Measurements from ENCODE around the gene CACNA1B. TPM values are rescaled to one million over a fixed set of nuclear protein-coding genes. Genes with fewer than 3 reads are reported as not detected.

Gene CACNA1B
- total RNA-seq, 1 experiment from 2014 or later: 7.8 TPM

DNA sequence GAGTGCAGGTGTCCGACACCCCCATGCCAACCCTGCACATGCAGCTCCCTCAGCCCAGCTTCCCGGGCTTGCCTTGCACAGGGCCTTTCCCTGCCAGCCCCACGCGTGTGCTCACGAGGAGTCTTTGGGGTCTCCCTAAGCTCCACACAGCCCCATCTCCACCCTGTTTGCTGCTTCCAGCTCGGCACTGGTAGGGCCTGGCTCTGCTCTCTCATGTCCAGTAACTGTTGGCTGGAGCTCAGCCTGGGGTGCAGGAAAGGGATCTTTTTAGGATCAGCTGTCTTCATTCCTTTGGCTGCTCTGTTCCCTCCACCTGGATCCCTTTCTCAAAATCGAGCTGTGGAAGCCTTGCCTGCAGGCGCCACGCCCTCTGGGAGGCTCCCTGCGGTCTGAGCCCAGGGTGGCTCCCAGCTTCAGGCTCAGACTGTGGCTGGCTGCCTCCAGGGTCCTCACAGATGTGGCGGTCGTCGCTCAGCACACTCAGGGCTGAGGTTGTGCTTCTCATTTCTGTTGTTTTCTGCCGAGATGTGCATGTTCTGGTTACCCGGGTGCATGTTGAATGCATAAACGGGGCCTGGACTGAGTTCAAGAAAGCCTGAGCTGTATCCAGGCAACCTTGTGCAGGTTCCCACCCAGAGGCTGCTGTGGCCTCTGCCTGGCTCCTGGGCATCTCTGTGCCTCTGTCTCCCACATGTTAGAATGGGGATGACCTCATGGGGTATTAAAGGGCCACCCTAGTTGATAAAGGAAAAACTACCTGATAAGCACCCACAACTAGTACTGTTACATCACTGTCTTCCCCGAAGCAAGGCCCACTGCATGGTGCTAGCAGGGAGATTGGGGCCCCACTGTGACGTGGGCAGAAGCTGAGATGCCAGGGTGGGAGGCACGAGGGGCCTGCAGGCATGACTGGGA is 4.3 kb downstream of the CACNA1B start:
- Histone ChIP-seq H3K4ac (ENCODE audit: low read depth, low read length) (no peak overlapping the region), H4K8ac (replicated peaks; ENCODE audit: insufficient read length, low read depth, low read length) (no peak overlapping the region), H3K79me2 (ENCODE audit: insufficient read depth, low read length) (no peaks in the 10 kb centered on the region), H2AFZ (ENCODE audit: low read length) (no peak overlapping the region), H2BK5ac (ENCODE audit: insufficient read length, low read length) (no peak overlapping the region), H2BK15ac (ENCODE audit: low read depth, low read length) (no peak overlapping the region), H3K18ac (ENCODE audit: insufficient read length, low read depth, low read length) (no peak overlapping the region), H3T11ph (ENCODE audit: low read length) (no peak overlapping the region), H3K9me3 (ENCODE audit: control insufficient read depth, low read depth, low read length) (no peaks in the 10 kb centered on the region), H3K14ac (ENCODE audit: insufficient read depth, low read length) (no peak overlapping the region), H2BK12ac (ENCODE audit: insufficient read length, low read depth, low read length) (no peak overlapping the region), H3K4me2 (ENCODE audit: insufficient read depth, insufficient read length, low read length) (no peak overlapping the region), H4K20me1 (ENCODE audit: control insufficient read depth, insufficient read depth, insufficient read length) (no peaks in the 10 kb centered on the region), H3K23ac (ENCODE audit: insufficient read length, low read depth, low read length) (no peak overlapping the region), H3K79me1 (ENCODE audit: insufficient read depth, low read depth, low read length, poor library complexity, severe bottlenecking) (no peaks in the 10 kb centered on the region), H3K4me1 (ENCODE audit: insufficient read depth, low read length) (no peaks in the 10 kb centered on the region), H2BK20ac (ENCODE audit: low read depth, low read length, poor library complexity, severe bottlenecking) (no peak overlapping the region), H3K27me3 (ENCODE audit: insufficient read depth, low read length) (no peaks in the 10 kb centered on the region), H2BK120ac (ENCODE audit: low read depth, low read length, poor library complexity, severe bottlenecking) (no peak overlapping the region), H4K91ac (ENCODE audit: insufficient read length, low read depth, low read length) (no peak overlapping the region), H4K5ac (ENCODE audit: insufficient read length, low read depth, low read length) (no peak overlapping the region), H3K27ac (ENCODE audit: insufficient read length, low read depth, low read length) (no peak overlapping the region), H3K23me2 (ENCODE audit: insufficient read length, low read depth, low read length, poor library complexity, severe bottlenecking) (no peaks in the 10 kb centered on the region), H2AK5ac (ENCODE audit: insufficient read length, low read length) (no peak overlapping the region), H3K56ac (ENCODE audit: insufficient read length, low read depth, low read length) (no peak overlapping the region), H3K9ac (ENCODE audit: extremely low read depth, insufficient read length, low read length) (no peak overlapping the region)
- Mint-ChIP-seq H3K36me3 (ENCODE audit: insufficient read depth in 1 of 3, low read depth in 3 of 3) (peaks cover 6 to 29% (median 18%) of the 10 kb centered on the region in 3 experiments), H3K27me3 (ENCODE audit: low read depth) (peaks cover 2% of the 10 kb centered on the region), H3K4me3 (no peak overlapping the region), H3K4me1 (no peaks in the 10 kb centered on the region), H3K27ac (no peak overlapping the region; a peak in 1 of 7 replicates), H3K9me3 (no peaks in the 10 kb centered on the region)
- no peak for DNase-seq
- WGBS (ENCODE audit: extremely low coverage, insufficient read length, low lambda C conversion rate): no CpG with 5 or more reads among the region's 19 CpGs
- TF ChIP-seq, protein P1, sequence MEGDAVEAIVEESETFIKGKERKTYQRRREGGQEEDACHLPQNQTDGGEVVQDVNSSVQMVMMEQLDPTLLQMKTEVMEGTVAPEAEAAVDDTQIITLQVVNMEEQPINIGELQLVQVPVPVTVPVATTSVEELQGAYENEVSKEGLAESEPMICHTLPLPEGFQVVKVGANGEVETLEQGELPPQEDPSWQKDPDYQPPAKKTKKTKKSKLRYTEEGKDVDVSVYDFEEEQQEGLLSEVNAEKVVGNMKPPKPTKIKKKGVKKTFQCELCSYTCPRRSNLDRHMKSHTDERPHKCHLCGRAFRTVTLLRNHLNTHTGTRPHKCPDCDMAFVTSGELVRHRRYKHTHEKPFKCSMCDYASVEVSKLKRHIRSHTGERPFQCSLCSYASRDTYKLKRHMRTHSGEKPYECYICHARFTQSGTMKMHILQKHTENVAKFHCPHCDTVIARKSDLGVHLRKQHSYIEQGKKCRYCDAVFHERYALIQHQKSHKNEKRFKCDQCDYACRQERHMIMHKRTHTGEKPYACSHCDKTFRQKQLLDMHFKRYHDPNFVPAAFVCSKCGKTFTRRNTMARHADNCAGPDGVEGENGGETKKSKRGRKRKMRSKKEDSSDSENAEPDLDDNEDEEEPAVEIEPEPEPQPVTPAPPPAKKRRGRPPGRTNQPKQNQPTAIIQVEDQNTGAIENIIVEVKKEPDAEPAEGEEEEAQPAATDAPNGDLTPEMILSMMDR (conservative IDR thresholded peaks at IDR 0.05): no peak
